Endothelial cell of umbilical vein (primary cell): ENCODE measurements around the gene PPP1CB. TPM values are rescaled to one million over a fixed set of nuclear protein-coding genes. Genes with fewer than 3 reads are reported as not detected.

Experiments
- BruUV-seq: library from RNA; stranded (reverse); fragments of 400-500 nt; replicated peaks from 2 replicates; lab custom pipeline; 2021; lab: Mats Ljungman, UMichigan
- CTCF ChIA-PET: fragments of 300-600, 350-600 bp; sonication (Branson Sonifier 250); formaldehyde crosslinking; loops from one replicate; lab custom pipeline; 2021; ENCODE audit warnings: antibody characterized with exemption, inconsistent platforms; lab: Charles Lee
- POLR2A ChIA-PET: fragments of 300-600, 350-600 bp; sonication (Branson Sonifier 250); formaldehyde crosslinking; loops from one replicate; lab custom pipeline; 2021; ENCODE audit warnings: antibody characterized with exemption, inconsistent platforms; lab: Charles Lee
- DNase-seq: peaks from one replicate; pipeline ENCODE4 v3.0.0-alpha.2; 2011; ENCODE audit warnings: low read depth, low spot score
- FAIRE-seq: peaks from 2 replicates; lab custom pipeline; 2011; peaks lifted over from hg19 to GRCh38; lab: Jason Lieb, UNC
- H2AFZ ChIP-seq: 2 replicates; pipeline ENCODE4 v1.6.0; 2012; ENCODE audit warnings: low read depth, low read length, control low read depth, inconsistent platforms
- H3K27ac ChIP-seq: 2 replicates; pipeline ENCODE4 v1.5.1; 2011; ENCODE audit warnings: low read depth, mild to moderate bottlenecking, control low read depth, low read length, moderate library complexity; ENCODE audit not compliant: insufficient read depth
- H3K27me3 ChIP-seq, 2 experiments: 2 replicates each; pipeline versions ENCODE4 v1.6.0 to v1.6.1; 2011; ENCODE audit warnings: low read length in 2 of 2, mixed read lengths in 1 of 2; ENCODE audit not compliant: control insufficient read depth in 2 of 2, insufficient read depth in 2 of 2
- H3K36me3 ChIP-seq, 2 experiments: 2 replicates in 1 of 2; 3 replicates in 1 of 2; pipeline ENCODE4 v1.5.1; 2011; ENCODE audit warnings: low read length in 2 of 2, mild to moderate bottlenecking in 1 of 2, moderate library complexity in 1 of 2; ENCODE audit not compliant: control insufficient read depth in 2 of 2, insufficient read depth in 2 of 2; ENCODE audit errors: extremely low read depth in 1 of 2
- H3K4me1 ChIP-seq: 3 replicates; pipeline ENCODE4 v1.5.1; 2011; ENCODE audit warnings: mild to moderate bottlenecking, low read length; ENCODE audit not compliant: control insufficient read depth, insufficient read depth; ENCODE audit errors: extremely low read depth
- H3K4me2 ChIP-seq: 2 replicates; pipeline ENCODE4 v1.6.1; 2011; ENCODE audit warnings: low read length, control low read depth, mixed read lengths; ENCODE audit not compliant: insufficient read depth
- H3K4me3 ChIP-seq, 3 experiments: fragments of 200-600 bp in 1 of 3; sonication (generic), shearing (Covaris generic) in 1 of 3; replicated peaks in 1 of 3; 2 replicates each; pipeline ENCODE4 v1.5.1; 2011 to 2016; ENCODE audit warnings: control low read depth in 3 of 3, low read length in 3 of 3, mild to moderate bottlenecking in 2 of 3, inconsistent platforms in 1 of 3, low read depth in 1 of 3, moderate library complexity in 1 of 3; ENCODE audit not compliant: insufficient read depth in 1 of 3
- H3K79me2 ChIP-seq: 2 replicates; pipeline ENCODE4 v1.6.0; 2012; ENCODE audit warnings: low read length, inconsistent platforms; ENCODE audit not compliant: control insufficient read depth, insufficient read depth
- H3K9ac ChIP-seq: replicated peaks from 2 replicates; pipeline ENCODE3; 2011; ENCODE audit warnings: low read length, control low read depth; ENCODE audit not compliant: insufficient read depth; ENCODE audit errors: extremely low read depth
- H3K9me1 ChIP-seq: replicated peaks from 3 replicates; pipeline ENCODE4 v1.6.0; 2011; ENCODE audit warnings: mild to moderate bottlenecking, low read length; ENCODE audit not compliant: control insufficient read depth, insufficient read depth; ENCODE audit errors: extremely low read depth
- H3K9me3 ChIP-seq: replicated peaks from 2 replicates; pipeline ENCODE4 v1.5.1; 2012; ENCODE audit warnings: low read length, inconsistent platforms; ENCODE audit not compliant: control insufficient read depth, insufficient read depth
- H4K20me1 ChIP-seq: replicated peaks from 2 replicates; pipeline ENCODE3; 2011; ENCODE audit warnings: mild to moderate bottlenecking, low read length; ENCODE audit not compliant: control insufficient read depth, insufficient read depth; ENCODE audit errors: extremely low read depth
- EZH2 ChIP-seq: IDR thresholded peaks from 2 replicates; pipeline ENCODE4 v1.6.1; 2012; ENCODE audit warnings: borderline replicate concordance, low read depth, mild to moderate bottlenecking, moderate library complexity, low read length, inconsistent platforms; ENCODE audit not compliant: severe bottlenecking
- FOS ChIP-seq: IDR thresholded peaks from 2 replicates; pipeline ENCODE4 v1.6.1; 2011; ENCODE audit warnings: mild to moderate bottlenecking, low read length, moderate library complexity, borderline replicate concordance; ENCODE audit not compliant: insufficient read depth
- GATA2 ChIP-seq: IDR thresholded peaks from 2 replicates; pipeline ENCODE4 v1.7.0; 2011; ENCODE audit warnings: low read depth, mild to moderate bottlenecking, moderate library complexity, mixed read lengths, low read length; ENCODE audit not compliant: insufficient read length, insufficient read depth
- JUN ChIP-seq: IDR thresholded peaks from 2 replicates; pipeline ENCODE4 v1.6.1; 2011; ENCODE audit warnings: borderline replicate concordance, low read depth; ENCODE audit not compliant: insufficient read length, insufficient read depth
- MYC ChIP-seq: IDR thresholded peaks from one replicate; pipeline ENCODE4 v1.6.1; 2011; ENCODE audit warnings: mild to moderate bottlenecking, low read depth, low read length
- POLR2A ChIP-seq: IDR thresholded peaks from 2 replicates; pipeline ENCODE4 v1.6.1; 2012; ENCODE audit warnings: low read depth, mild to moderate bottlenecking, control low read depth, low read length
- POLR2AphosphoS5 ChIP-seq: IDR thresholded peaks from 2 replicates; pipeline ENCODE4 v1.6.1; 2012; ENCODE audit warnings: low read depth, mild to moderate bottlenecking, control low read depth, low read length, moderate library complexity; ENCODE audit not compliant: insufficient read depth
- dilution Hi-C: fragments of 300-500 bp; cut with MboI; formaldehyde crosslinking; loops from one replicate; pipeline ENCODE4 v1.15.0; 2019; ENCODE audit warnings: low sequenced_read_pairs; ENCODE audit not compliant: extremely low pct_ligation_motif_present
- intact Hi-C: fragments of 100-400 bp; cut with micrococcal nuclease; formaldehyde crosslinking; loops from one replicate; pipeline ENCODE4 v1.10.0; 2022
- polyA plus RNA-seq, 4 experiments: library from polyadenylated mRNA; depleted of rRNA in 3 of 4; stranded (reverse) in 3 of 4; unstranded in 1 of 4; fragments of >200 nt; gene quantifications; 2 replicates each; pipeline versions ENCODE4 v1.2.1 to v1.2.3, GENCODE V29; 2011 to 2012; ENCODE audit warnings: missing spikeins in 1 of 4
- total RNA-seq: library from RNA; stranded (reverse); gene quantifications from 2 replicates; pipeline ENCODE4 v1.2.3, GENCODE V29; 2021
- TF ChIP-seq, protein P1 (sequence below): IDR thresholded peaks from 2 replicates; pipeline ENCODE4 v1.6.1; 2011; ENCODE audit not compliant: insufficient read depth, insufficient read length
- TF ChIP-seq, protein P2 (sequence below), 2 donors: IDR thresholded peaks; 1 replicate in 1 of 2; 2 replicates in 1 of 2; pipeline ENCODE4 v1.5.1; 2011; ENCODE audit warnings: low read length in 2 of 2, mild to moderate bottlenecking in 2 of 2, moderate library complexity in 2 of 2, control low read depth in 1 of 2, inconsistent platforms in 1 of 2, low read depth in 1 of 2; ENCODE audit not compliant: insufficient read depth in 1 of 2; ENCODE audit errors: extremely low read depth in 1 of 2

PPP1CB gene
- total and polyA plus RNA-seq, 2 donors (not counting 3 experiments of a cell fraction or from before 2014, with no cell fraction given), result 29.8 to 163 TPM

DNA sequence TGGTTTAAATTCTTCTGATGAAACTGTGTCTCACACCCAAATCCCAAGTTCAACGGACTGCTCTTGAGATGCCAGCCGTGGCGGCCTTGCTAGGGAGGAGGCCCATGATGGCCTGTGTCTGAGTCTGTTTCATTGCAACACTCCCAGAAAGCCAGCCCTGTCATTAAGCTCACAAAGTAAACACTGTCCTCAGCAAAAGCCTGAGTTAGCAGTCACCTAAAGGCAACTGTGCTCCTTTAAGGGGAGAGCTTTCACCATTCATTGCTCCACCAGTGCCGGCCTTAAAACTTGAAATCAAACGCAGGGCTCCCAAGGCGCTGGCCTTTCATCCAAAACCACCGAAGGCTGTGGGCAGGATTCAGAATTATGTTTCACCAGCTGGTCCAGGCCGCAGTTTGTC lies 42.5 kb upstream of the PPP1CB start:
- H3K27me3 ChIP-seq, result peaks cover 0 to 2% of the 10 kb centered on the region in 2 experiments
- DNase-seq (no peak), FAIRE-seq (no peak)
- H3K9ac ChIP-seq, result no peak overlapping the region
- BruUV-seq, result no TSS peak
- no peak overlapping the region for H3K4me2 ChIP-seq
- POLR2A ChIA-PET, result no interaction called here
- CTCF ChIA-PET, result interaction anchor here (1.8 kb wide), 1 partner anchor 17 kb away, joined by 5 read pairs; no protein-coding TSS in a partner anchor
- H3K9me3 ChIP-seq, result no peaks in the 10 kb centered on the region
- H2AFZ ChIP-seq, result no peak overlapping the region
- no peak overlapping the region for H3K27ac ChIP-seq
- H3K36me3 ChIP-seq, result no peaks in the 10 kb centered on the region
- no peak for TF ChIP-seq FOS
- no peak for TF ChIP-seq POLR2AphosphoS5
- TF ChIP-seq, protein P1, sequence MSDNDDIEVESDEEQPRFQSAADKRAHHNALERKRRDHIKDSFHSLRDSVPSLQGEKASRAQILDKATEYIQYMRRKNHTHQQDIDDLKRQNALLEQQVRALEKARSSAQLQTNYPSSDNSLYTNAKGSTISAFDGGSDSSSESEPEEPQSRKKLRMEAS, result no peak
- no peak for TF ChIP-seq POLR2A
- TF ChIP-seq JUN, result no peak
- no peak for TF ChIP-seq EZH2
- TF ChIP-seq GATA2, result no peak
- TF ChIP-seq, protein P2, sequence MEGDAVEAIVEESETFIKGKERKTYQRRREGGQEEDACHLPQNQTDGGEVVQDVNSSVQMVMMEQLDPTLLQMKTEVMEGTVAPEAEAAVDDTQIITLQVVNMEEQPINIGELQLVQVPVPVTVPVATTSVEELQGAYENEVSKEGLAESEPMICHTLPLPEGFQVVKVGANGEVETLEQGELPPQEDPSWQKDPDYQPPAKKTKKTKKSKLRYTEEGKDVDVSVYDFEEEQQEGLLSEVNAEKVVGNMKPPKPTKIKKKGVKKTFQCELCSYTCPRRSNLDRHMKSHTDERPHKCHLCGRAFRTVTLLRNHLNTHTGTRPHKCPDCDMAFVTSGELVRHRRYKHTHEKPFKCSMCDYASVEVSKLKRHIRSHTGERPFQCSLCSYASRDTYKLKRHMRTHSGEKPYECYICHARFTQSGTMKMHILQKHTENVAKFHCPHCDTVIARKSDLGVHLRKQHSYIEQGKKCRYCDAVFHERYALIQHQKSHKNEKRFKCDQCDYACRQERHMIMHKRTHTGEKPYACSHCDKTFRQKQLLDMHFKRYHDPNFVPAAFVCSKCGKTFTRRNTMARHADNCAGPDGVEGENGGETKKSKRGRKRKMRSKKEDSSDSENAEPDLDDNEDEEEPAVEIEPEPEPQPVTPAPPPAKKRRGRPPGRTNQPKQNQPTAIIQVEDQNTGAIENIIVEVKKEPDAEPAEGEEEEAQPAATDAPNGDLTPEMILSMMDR (IDR thresholded peaks at IDR 0.05; ENCODE audit: extremely low read depth in 1 of 2, insufficient read depth in 1 of 2, low read depth in 1 of 2, low read length in 2 of 2), result no peak
- no peak for TF ChIP-seq MYC
- no peaks in the 10 kb centered on the region for H3K4me1 ChIP-seq
- dilution Hi-C loops, result no loop called here
- H3K9me1 ChIP-seq, result no peaks in the 10 kb centered on the region
- H3K4me3 ChIP-seq, result no peak overlapping the region
- H3K79me2 ChIP-seq, result no peaks in the 10 kb centered on the region
- H4K20me1 ChIP-seq, result no peaks in the 10 kb centered on the region
- intact Hi-C loops, result no loop called here
